Measurements from ENCODE around the gene CCR9. TPM values are rescaled to one million over a fixed set of nuclear protein-coding genes. Genes with fewer than 3 reads are reported as not detected.

The CCR9 gene
- total and polyA plus RNA-seq, 10 of the 15 experiments (the other 5 are each of a cell fraction or from before 2014, with no cell fraction given), result 0.05 to 3.9 (median 2.4) TPM

GRCh38 chr3:45868213-45868612 is 18.1 kb upstream of the CCR9 start:
- POLR2A ChIA-PET, result interaction anchor here (0.6 to 5.7 kb wide), 11 partner anchors 8 to 47 kb away, joined by 3 to 32 read pairs (median 5); no protein-coding TSS in a partner anchor
- BruUV-seq (replicated peaks), result no TSS peak
- FAIRE-seq (no peak), ATAC-seq (no peak; the same call in 1 of the 3 replicates), DNase-seq (ENCODE audit: low read depth, low spot score) (no peak)
- no peaks in the 10 kb centered on the region for H3K79me2 ChIP-seq (ENCODE audit: control insufficient read depth, insufficient read depth, low read length)
- H3K36me3 ChIP-seq (ENCODE audit: control insufficient read depth in 2 of 2, insufficient read depth in 2 of 2, low read length in 1 of 2), result no peaks in the 10 kb centered on the region
- H3K4me3 ChIP-seq, result no peak overlapping the region
- H3K4me2 ChIP-seq (ENCODE audit: control insufficient read depth, insufficient read depth), result no peak overlapping the region; the same call in 1 of the 2 replicates
- intact Hi-C loops (cut with micrococcal nuclease; ENCODE audit: unreplicated experiment) (loop anchor here (10.0 kb wide), 1 partner anchor 273 kb away; the partner anchor contains the start of gene LIMD1), in situ Hi-C loops (cut with MboI) (no loop called here)
- RAD21 ChIA-PET (ENCODE audit: unreplicated experiment), result interaction anchor here (0.6 to 6.9 kb wide), 15 partner anchors 10 to 349 kb away, joined by 3 to 59 read pairs (median 4); no protein-coding TSS in a partner anchor
- SMC1A ChIA-PET (ENCODE audit: uncharacterized antibody, unreplicated experiment), result interaction anchor here (0.6 to 11.4 kb wide), 15 partner anchors 9 to 330 kb away, joined by 3 to 105 read pairs (median 7); partner anchors contain the start of genes CCR9 and SACM1L
- H2AFZ ChIP-seq (ENCODE audit: control insufficient read depth, low read depth, low read length), result no peak overlapping the region
- no peaks in the 10 kb centered on the region; a peak in 2 of 4 replicates for H3K27me3 ChIP-seq (replicated peaks in 1 of 2; ENCODE audit: control insufficient read depth in 2 of 2, insufficient read depth in 2 of 2, low read length in 1 of 2)
- peak overlapping the region; percentile 65 for H3K27ac ChIP-seq (ENCODE audit: control insufficient read depth, insufficient read depth)
- H3K9me3 ChIP-seq (replicated peaks; ENCODE audit: control insufficient read depth, insufficient read depth, low read length), result peaks cover 5% of the 10 kb centered on the region; the same call in 2 of the 3 replicates
- 21% methylated on average over 2 of the region's 2 CpGs for WGBS (ENCODE audit: insufficient coverage, insufficient replicate concordance, low lambda C conversion rate, missing lambda C conversion rate)
- no peaks in the 10 kb centered on the region for H4K20me1 ChIP-seq (ENCODE audit: control insufficient read depth, insufficient read depth)
- no peak overlapping the region for H3K9ac ChIP-seq (ENCODE audit: control insufficient read depth, insufficient read depth, low read length)
- peaks cover 58% of the 10 kb centered on the region for H3K4me1 ChIP-seq (ENCODE audit: control insufficient read depth, insufficient read depth, low read length)
- CTCF ChIA-PET, result interaction anchor here (0.8 to 1.8 kb wide), 11 partner anchors 8 to 209 kb away, joined by 3 to 11 read pairs (median 4); no protein-coding TSS in a partner anchor
- TF ChIP-seq RUNX3 (IDR thresholded peaks at IDR 0.05; ENCODE audit: low read length) (peak; percentile 86), HDAC6 (IDR thresholded peaks at IDR 0.05; ENCODE audit: unreplicated experiment) (no peak), CREB1 (IDR thresholded peaks at IDR 0.05; ENCODE audit: low read depth) (0 out of 2 replicates have a peak, but pooled peaks have one; percentile 6), PKNOX1 (IDR thresholded peaks at IDR 0.05) (peak; percentile 58; the same call in 1 of the 2 replicates), ATF2 (IDR thresholded peaks at IDR 0.05; ENCODE audit: low read length) (peak; percentile 69; the same call in 1 of the 2 replicates), CHD4 (IDR thresholded peaks at IDR 0.05) (no peak), NFIC (IDR thresholded peaks at IDR 0.05; ENCODE audit: low read depth, low read length) (peak; percentile 66; the same call in 1 of the 2 replicates), ZNF274 (IDR thresholded peaks at IDR 0.05; ENCODE audit: insufficient read depth, insufficient read length) (no peak), CEBPZ (IDR thresholded peaks at IDR 0.05; ENCODE audit: low read depth, low read length) (no peak), STAT1 (conservative IDR thresholded peaks at IDR 0.05) (no peak), IRF5 (IDR thresholded peaks at IDR 0.05; ENCODE audit: borderline replicate concordance) (no peak), BCL3 (IDR thresholded peaks at IDR 0.05; ENCODE audit: borderline replicate concordance, insufficient read depth, low read depth, low read length, poor library complexity, severe bottlenecking) (peak; percentile 67)
